Measurements from ENCODE around the gene ABCC3.
A peak's percentile ranks its signal among the peaks of the same experiment; 100 is the strongest.

Gene ABCC3

DNA sequence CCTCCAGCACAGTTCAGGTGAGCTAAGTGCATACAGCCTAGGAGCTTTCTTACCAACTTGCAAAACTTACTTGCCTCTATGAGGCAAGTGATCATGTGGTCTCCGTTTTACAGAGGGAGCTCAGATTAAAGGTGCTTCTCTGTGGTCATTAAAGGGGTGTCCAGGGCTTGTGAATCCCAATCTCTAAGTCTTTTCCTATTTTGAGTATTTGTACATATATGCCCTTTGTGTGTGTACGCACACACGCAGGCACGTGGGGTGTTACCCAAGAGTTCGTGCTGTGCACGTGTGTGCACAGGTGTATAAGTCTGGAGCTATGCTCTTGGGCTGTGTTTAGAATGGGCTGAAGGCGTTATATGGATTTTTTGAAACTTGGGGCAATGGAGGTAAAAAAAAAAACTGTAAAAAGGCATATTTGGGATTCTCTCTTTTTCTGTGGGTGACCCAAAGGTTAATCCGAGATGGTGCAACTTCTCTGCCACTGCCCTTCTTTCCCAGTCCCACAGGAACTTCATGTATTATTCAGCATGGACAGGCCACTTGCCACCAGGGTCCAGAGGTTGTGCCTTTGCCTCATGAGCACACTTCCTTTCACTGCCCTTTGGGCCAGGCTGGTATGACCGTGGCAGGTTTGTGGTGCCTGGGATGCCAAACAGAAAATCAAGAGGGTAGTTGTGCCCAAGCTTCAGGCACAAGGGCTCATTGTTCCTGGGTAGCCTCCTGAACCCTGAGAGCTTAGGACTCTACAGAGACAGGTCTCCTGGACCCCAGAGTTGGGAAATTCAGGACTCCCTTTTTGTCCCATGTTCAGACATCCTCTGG is 1.5 kb downstream of the ABCC3 start:
- no peak for TF ChIP-seq JUND (IDR thresholded peaks at IDR 0.05; ENCODE audit: low read depth)
- in situ Hi-C loops (cut with HindIII; ENCODE audit: low pct_unique_long_range_greater_than_20kb, low sequenced_read_pairs): no loop called here
- DNase-seq (ENCODE audit: low read depth in 1 of 2, low spot score in 1 of 2): no peak

DNA sequence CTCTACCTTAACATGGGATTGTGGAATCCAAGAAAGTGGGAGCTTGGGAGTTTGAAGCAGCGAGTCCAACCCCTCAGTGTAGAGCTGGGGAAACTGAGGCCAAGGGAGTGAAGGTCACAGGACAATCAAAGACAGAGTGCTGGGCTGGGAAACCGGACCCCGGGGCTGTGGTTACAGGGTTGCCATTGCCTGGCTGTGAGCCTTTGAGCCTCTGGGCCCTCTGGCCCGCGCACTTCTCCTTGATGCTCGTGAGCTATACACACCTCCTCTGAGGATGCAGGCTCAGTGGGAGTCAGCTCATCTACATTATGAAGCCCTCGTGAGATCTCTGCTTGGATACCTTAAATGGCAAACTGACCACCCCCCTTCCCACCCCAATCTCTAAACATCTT is 2.1 kb downstream of the ABCC3 start:
- in situ Hi-C loops (cut with HindIII; ENCODE audit: low pct_unique_long_range_greater_than_20kb, low sequenced_read_pairs): no loop called here
- TF ChIP-seq JUND (IDR thresholded peaks at IDR 0.05; ENCODE audit: low read depth): no peak
- DNase-seq (ENCODE audit: low read depth in 1 of 2, low spot score in 1 of 2): no peak

DNA sequence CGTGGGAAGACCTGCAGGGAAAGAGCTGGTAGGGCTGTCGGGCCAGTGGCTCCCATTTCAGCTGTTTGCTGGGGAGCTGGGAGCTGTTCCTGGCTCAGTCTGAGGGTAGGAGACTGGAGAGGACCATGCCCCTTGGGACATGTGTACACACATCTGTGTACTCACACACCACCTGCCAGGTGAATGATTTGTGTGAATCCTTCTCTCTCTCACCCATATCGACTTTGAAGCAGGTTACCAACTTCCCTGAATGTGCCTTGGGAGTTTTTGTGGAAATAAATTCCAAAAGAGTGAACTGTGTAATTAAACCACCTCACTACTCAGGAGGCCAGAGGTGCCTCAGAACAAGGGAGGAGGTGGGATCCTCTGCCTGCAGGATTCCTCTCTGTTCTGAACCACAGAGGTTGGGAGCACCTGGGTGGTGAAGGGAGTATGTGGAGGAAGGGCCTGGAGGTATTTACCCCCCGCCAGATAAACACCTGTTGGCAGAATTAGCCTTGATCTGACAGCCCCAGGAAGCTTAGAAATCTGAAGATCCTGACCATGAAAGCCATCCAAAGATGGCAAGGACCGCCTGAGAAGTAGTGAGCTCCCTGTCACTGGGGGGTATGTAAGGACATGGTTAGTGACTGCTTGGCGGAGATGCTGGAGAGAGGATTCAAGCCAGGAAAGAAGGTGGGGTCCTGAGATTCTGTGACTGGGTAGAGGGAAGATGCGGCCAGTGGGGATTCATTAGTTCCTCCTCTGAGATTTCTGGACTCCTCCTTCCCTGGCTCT is 3.3 kb downstream of the ABCC3 start:
- no peak for TF ChIP-seq JUND (IDR thresholded peaks at IDR 0.05; ENCODE audit: low read depth)
- DNase-seq (ENCODE audit: low read depth in 1 of 2, low spot score in 1 of 2): no peak
- in situ Hi-C loops (cut with HindIII; ENCODE audit: low pct_unique_long_range_greater_than_20kb, low sequenced_read_pairs): no loop called here

DNA sequence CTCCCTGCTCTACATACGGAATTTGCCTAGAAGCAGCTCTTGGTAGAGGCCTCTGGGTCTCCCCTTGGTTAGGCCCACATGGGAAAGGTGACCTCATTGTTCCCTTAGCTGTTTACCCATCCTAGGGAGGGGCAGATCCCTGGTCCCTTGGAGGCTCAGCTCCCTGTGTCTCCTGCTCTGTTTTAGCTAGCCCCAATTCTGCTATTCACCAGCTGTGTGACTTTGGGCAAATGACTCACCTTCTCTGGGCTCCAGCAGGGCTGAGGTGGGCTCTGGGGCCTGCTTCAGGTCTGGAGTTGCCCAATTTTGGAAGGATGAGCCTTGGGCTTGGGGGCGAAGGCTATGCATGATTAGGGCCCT is 3.9 kb downstream of the ABCC3 start:
- DNase-seq (ENCODE audit: low read depth in 1 of 2, low spot score in 1 of 2): no peak
- in situ Hi-C loops (cut with HindIII; ENCODE audit: low pct_unique_long_range_greater_than_20kb, low sequenced_read_pairs): no loop called here
- TF ChIP-seq JUND (IDR thresholded peaks at IDR 0.05; ENCODE audit: low read depth): no peak

DNA sequence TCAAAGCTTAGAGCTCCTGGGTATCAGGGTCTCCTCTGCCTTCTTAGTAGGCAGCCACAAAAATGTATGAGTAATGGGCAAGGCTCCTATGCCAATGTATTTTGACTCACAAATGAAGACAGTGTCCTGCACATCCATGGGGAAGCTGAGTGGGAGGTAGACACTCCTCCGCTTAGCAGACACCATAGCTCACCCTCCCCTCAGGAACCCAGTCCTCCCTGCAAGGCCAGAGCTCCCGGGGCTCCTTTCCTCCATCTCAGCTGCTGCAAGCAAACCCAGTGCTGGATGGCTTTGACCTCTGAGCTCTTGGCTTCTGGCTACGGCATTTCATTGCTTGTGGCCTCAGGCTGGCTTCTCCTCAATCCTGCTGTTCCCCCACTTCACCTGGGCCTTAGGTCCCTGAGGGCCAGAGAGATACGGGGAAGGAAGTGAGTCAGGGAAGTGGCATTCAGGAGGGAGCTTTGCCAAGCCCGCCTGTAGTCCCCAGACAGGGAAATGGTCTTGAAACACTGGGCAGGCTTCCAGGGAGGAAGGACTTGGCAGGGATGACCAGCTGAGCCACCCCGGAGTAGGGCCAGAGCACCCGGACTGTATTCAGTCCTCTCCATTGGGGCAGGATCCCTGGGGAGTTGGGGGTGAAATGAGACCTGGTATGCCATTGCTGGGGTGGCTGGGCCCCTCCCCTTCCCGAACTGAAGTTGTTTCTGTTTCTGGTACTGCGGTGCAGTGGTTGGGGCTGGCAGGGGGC is 4.5 kb downstream of the ABCC3 start:
- in situ Hi-C loops (cut with HindIII; ENCODE audit: low pct_unique_long_range_greater_than_20kb, low sequenced_read_pairs): no loop called here

DNA sequence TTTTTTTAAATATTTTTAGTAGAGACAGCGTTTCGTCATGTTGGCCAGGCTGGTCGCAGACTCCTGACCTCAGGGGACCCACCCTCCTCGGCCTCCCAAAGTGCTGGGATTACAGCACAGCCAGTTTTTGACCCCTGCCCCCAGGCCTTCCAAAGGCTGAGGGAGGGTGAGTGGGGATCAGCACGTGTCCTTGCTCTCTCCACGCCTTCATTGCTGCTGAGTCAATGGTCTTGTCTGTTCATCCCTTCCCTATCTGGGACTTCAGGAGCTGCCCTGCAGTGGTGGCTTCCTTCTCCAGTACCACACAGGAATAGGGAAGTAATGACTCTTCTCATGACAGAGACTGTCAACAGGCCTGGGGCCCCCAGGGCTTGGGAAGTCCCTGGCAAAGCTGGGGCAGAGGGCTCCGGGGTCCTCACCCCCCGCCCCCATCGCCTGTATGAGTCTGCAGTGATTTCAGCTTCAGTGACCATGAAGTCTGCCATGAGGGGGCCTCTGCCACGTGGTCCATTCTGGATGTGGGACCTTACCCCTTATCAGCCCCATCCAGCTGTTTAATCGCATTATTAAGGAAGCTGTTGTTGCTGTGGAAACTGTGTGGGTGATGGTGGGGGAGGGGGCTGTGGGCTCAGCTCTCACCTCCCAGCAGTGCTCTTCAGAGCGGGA is 6.1 kb downstream of the ABCC3 start:
- TF ChIP-seq JUND (IDR thresholded peaks at IDR 0.05; ENCODE audit: low read depth): no peak
- DNase-seq (ENCODE audit: low read depth in 1 of 2, low spot score in 1 of 2): no peak
- in situ Hi-C loops (cut with HindIII; ENCODE audit: low pct_unique_long_range_greater_than_20kb, low sequenced_read_pairs): no loop called here

More for the DNA sequence above, 4.5 kb downstream of the ABCC3 start:
- TF ChIP-seq JUND (IDR thresholded peaks at IDR 0.05; ENCODE audit: low read depth): no peak; the same call in none of the 2 replicates
- peak; percentile 79 to 92 for DNase-seq (ENCODE audit: low read depth in 1 of 2, low spot score in 1 of 2)

DNA sequence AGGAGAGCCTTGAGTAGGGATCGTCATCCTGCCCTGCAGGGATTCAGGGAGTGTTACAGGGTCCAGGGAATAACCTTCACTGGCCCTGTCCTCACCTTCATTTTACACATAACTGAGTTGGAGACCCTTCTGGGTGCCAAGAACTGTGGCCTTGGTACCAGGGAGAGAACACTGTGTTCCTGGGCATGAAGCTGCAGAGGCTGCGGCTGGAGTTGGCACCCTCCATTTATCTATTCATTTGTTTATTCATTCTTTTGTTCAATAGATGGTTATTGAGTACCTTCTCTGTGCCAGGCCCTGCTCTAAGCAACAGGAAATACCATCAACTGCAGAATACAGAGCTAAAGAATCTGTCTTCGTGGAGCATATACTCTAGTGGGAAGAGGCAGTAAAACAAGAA is 6.7 kb downstream of the ABCC3 start:
- DNase-seq (ENCODE audit: low read depth in 1 of 2, low spot score in 1 of 2): no peak
- in situ Hi-C loops (cut with HindIII; ENCODE audit: low pct_unique_long_range_greater_than_20kb, low sequenced_read_pairs): no loop called here
- no peak for TF ChIP-seq JUND (IDR thresholded peaks at IDR 0.05; ENCODE audit: low read depth)

DNA sequence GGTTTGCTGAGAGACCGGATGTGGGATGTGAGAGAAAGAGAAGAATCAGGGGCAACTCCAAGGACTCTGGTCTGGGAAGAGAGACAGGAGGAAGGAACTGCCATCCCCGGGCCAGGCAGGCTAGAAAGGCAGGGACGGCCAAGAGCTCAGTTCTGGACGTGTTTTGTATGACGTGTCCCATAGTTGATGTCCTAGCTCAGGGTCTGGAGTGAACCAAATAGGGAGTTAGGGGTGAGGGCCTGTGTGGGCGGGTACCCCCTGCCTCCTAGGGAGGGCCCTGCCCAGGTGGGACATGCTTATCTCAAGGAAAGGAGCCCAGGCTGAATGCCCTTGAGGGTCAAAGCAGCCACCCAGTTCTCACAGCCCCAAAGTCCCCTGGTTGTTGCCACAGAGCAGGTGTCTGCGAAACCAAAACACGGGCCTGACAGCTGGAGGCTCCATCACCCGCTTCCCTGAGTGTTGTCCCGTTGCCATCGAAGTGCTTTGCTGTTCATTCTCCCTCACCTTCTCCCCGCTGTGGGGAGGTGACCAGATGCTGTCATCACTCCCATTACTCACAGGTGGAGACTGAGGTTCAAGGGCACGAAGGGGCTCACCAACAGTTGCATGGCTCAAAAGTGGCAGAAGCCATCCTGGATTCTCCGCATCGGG is 7.5 kb downstream of the ABCC3 start:
- in situ Hi-C loops (cut with HindIII; ENCODE audit: low pct_unique_long_range_greater_than_20kb, low sequenced_read_pairs): no loop called here
- DNase-seq (ENCODE audit: low read depth in 1 of 2, low spot score in 1 of 2): no peak
- no peak for TF ChIP-seq JUND (IDR thresholded peaks at IDR 0.05; ENCODE audit: low read depth)

DNA sequence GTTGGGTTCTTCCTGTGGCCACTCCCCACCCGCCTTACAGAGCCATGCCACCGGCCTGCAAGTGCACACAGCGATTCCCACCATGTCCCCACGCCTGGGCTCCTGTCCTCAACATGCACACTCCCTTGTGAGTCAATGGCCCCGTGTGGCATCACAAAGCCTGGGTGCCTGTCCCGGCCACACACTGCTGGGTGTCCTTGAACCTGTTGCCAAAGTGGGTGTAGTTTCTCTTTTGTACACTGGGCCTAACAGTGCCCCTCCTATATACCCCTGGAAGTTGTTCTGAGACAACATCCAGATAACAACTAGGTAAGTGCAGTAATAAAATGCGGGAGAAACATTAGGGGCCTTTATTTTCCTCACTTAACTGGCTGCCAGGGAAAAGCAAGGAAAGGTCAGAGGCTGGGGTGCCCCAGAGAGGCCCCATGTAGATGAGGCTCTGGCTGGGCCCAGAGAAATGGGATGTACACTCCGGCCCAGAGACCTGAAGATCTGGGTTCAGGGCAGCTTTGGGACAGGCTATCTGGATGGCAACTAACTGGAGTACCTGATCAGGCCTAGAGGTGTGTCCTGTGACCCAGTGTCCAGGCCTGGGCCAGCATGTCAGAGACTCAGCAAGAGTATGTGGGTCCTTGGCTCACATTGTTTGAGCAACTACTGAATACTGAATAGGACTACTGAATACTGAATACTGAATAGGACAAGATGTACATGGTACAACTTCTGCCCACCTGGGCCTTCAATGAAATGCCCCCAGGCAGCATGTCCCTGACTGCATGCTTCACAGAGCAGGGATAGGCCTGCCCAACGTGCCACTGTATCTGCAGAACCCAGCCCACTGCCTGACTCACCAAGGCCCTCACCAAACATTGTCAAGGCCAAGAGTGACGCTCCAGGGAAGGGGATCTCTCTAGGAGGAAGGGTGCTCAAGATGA is 8.3 kb downstream of the ABCC3 start:
- in situ Hi-C loops (cut with HindIII; ENCODE audit: low pct_unique_long_range_greater_than_20kb, low sequenced_read_pairs): no loop called here
- no peak for TF ChIP-seq JUND (IDR thresholded peaks at IDR 0.05; ENCODE audit: low read depth)
- no peak for DNase-seq (ENCODE audit: low read depth in 1 of 2, low spot score in 1 of 2)

DNA sequence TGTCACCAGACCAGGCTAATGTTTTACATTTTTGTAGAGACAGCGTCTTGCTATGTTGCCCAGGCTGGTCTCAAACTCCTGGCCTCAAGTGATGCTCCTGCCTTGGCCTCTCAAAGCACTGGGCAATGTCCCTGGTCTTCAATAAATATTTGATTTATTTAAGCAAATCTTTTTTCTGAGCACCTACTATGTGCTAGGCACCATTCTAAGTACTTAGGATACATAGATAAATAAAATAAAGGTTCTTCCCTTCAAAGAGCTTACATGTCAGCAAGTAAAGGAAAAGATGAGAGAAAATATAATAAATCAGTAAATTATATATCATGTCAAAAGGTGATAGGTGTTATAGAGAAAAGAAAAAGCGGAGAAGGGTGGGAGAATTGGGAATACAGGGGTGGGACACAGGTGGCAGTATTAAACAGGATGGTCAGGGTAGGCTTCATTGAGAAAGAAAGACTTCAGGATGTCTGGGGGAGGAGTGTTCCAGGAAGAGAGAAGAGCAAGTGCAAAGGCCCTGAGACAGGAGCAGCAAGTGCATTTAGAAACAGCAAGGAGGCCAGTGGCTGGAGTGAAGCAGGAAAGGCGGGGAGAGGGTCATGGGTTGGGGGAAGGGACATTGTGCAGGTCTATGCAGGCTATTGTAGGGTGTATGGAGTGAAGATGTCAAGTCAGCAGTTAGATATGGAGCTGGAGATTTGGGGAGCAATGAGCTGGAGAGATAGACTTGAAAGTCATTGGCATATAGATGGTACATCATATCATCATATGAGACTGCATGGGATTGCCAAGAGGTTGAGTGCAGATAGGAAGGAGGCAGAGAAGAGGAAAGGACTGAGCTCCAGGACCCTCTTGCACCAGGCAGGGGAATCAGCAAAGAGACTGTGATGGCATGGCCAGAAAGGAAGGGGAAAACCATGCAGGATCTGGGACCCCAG is 11.3 kb downstream of the ABCC3 start:
- TF ChIP-seq JUND (IDR thresholded peaks at IDR 0.05; ENCODE audit: low read depth): no peak
- in situ Hi-C loops (cut with HindIII; ENCODE audit: low pct_unique_long_range_greater_than_20kb, low sequenced_read_pairs): no loop called here
- DNase-seq (ENCODE audit: low read depth in 1 of 2, low spot score in 1 of 2): no peak
